Measurements from ENCODE around the gene CDH12.

The CDH12 gene

DNA sequence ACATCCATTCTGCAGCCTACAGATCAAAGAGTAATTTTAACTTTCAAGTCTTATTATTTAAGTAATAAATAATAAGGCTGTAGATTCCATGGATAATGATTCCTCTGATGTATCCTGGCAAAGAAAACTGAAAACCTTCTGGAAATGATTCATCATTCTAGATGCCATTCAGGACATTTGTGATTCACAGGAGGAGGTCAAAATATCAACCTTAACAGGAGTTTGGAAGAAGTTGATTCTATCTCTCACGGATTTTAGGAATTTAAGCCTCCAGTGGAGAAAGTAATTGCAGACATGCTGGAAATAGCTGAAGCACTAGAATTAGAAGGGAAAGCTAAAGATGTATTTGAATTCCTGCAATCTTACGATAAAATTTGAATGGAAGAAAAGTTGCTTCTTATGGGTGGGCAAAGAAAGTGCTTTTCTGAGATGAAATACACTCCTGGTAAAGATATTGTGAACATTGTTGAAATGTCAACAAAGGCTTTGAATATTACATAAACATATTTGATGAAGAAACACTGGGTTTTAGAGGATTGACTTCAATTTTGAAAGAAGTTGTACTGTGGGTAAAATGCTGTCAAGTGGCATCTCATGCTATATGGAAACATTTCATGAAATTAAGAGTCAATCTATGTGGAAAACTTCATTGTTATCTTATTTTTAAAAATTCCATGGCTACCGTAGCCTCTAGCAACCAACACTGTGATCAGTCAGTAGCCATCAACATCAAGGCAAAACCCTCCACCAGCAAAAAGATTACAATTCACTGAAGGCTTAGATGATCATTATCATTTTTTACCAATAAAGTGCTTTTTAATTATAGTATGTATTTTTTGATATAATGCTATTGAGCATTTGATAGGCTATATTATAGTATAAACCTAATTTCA lies 1141.0 kb downstream of the CDH12 start:
- no peak for TF ChIP-seq CTCF (IDR thresholded peaks at IDR 0.05; ENCODE audit: extremely low read depth, insufficient read depth, missing control alignments)
- in situ Hi-C loops (cut with MboI; ENCODE audit: low pct_unique_long_range_greater_than_20kb, low sequenced_read_pairs, unreplicated experiment): no loop called here
- DNase-seq (ENCODE audit: low spot score): no peak

DNA sequence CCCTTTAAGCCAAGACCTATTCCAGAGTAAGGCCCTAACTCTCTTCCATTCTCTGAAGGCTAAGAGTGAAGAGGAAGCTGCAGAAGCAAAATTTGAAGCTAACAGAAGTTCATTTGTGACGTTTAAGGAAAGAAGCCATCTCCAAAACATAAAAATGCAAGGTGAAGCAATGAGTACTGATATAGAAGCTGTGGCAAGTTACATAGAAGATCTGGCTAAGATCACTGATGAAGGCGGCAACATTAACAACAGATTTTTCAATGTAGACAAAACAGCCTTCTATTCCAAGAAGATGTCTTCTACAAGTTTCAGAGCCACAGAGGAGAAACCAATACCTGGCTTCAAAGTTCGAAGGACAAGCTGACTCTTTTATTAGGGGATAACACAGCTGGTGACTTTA lies 1143.4 kb downstream of the CDH12 start:
- TF ChIP-seq CTCF (IDR thresholded peaks at IDR 0.05; ENCODE audit: extremely low read depth, insufficient read depth, missing control alignments): no peak
- in situ Hi-C loops (cut with MboI; ENCODE audit: low pct_unique_long_range_greater_than_20kb, low sequenced_read_pairs, unreplicated experiment): no loop called here
- no peak for DNase-seq (ENCODE audit: low spot score)

DNA sequence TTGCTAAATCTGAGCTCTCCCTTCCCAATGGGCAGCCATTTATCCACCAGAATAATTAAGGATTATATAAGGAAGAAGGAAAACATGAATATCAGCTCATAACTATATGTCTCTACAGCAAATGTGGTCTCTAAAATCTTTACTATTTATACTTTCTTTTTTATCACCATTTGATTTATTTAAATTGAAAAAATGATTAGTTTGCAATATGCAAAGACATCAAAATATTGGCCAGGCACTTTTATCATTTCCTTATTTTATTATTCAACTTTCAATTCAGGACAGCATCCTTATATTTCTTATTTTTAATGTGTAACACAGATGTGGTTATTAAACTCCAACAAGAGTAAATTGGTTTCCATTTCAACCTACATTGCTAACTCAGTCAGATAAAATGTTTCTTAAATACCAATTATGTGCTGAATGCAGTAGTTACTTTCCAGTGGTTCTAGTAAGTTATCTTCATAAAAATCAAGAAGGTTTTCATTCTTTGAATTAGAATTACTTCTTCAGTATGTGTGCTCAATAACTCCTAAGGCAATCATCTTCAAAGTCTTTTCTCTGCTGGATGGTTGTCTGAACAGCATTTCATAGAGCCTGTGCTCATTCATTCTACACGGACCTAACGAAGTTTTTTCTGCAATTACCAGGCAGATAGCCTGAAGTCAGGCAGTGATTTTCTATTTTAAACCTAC lies 1148.0 kb downstream of the CDH12 start:
- TF ChIP-seq CTCF (IDR thresholded peaks at IDR 0.05; ENCODE audit: extremely low read depth, insufficient read depth, missing control alignments): no peak
- in situ Hi-C loops (cut with MboI; ENCODE audit: low pct_unique_long_range_greater_than_20kb, low sequenced_read_pairs, unreplicated experiment): no loop called here
- DNase-seq (ENCODE audit: low spot score): no peak

- in situ Hi-C loops (cut with MboI; ENCODE audit: low pct_unique_long_range_greater_than_20kb, low sequenced_read_pairs, unreplicated experiment): no loop called here
- no peak for DNase-seq (ENCODE audit: low spot score)
- no peak for TF ChIP-seq CTCF (IDR thresholded peaks at IDR 0.05; ENCODE audit: extremely low read depth, insufficient read depth, missing control alignments)
These were observed 1151.8 kb downstream of the CDH12 start for GRCh38 chr5:21701317-21701716.
